ENCODE results near the gene KLHL26. TPM values are rescaled to one million over a fixed set of nuclear protein-coding genes. Genes with fewer than 3 reads are reported as not detected.

KLHL26 gene
- total RNA-seq, 1 donor from 2014 or later = 13.5 TPM

DNA sequence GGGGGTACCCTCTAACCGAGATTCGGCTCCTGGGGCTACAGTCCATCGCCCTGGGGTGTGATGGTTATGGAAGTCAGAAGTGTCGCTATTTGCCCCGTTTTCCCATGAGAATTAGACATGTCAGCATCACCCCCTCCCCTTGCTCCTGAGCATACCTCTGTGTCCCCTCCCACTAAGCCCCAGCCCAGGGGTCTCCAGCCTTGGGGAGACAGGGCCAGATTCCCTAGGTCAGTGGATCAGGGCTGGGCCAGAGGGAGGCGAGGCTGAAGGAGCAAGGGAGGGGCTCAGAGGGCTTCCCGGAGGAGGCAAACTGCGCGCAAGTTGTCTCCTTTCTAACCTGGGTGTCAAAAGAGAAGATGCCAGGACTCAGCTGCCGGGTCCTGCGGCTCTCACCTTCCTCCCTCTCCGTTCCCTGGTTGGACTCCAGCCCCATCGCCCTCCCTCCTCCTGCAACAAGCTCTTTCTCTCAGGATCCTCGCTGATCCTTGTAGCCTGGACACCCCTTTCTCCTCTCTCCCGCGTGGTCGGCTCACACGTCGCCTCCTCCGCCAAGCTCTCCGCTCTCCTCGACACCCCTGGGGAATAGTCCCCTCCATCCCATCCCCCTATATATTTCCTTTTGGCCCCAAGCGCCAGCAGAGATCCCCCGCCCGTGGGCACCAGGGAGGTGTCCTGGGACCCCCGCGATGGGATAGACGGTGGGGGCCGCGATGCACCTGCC, 24.6 kb upstream of the KLHL26 start:
- intact Hi-C loops (cut with micrococcal nuclease) = no loop called here

DNA sequence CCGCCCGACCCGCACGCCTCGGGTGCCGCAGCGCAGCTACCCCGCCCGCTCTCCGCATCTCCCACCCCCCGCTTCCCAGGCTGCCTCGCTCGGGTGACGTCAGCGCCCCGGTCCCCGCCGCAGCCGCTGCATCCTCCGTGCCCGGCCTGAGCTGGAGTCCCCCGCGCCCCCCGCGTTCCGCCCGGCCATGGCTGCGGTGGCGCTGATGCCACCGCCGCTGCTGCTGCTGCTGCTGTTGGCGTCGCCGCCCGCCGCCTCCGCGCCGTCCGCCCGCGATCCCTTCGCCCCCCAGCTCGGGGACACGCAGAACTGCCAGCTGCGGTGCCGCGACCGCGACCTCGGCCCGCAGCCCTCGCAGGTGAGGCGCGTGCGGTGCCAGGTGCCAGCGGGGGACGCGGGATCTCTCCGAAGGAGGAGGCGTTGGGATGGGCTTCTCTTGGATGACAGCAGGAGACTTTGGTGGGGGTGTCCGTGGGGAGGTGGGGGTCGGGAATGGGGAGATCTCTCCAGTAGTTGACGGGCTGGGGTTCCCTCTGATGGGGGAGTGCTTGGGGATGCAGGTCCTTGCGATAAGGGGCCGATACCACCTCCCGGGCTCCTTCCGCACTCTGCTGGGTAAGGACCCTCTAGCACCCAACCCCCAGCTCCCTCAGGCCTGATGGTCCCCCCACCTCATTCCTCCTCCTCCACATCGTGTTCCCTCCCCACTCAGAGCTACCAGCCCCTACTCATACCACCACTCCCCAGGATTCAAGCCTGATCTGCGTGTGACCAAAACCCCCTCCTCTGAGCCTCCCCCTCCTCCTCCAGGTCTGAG, 23.8 kb upstream of the KLHL26 start, which contains the start of gene TMEM59L:
TSS of gene TMEM59L (plus strand) at position 99 of the 817 bp plus-strand sequence. CDS start at position 188, 89 bp downstream.
- intact Hi-C loops (cut with micrococcal nuclease) = no loop called here

DNA sequence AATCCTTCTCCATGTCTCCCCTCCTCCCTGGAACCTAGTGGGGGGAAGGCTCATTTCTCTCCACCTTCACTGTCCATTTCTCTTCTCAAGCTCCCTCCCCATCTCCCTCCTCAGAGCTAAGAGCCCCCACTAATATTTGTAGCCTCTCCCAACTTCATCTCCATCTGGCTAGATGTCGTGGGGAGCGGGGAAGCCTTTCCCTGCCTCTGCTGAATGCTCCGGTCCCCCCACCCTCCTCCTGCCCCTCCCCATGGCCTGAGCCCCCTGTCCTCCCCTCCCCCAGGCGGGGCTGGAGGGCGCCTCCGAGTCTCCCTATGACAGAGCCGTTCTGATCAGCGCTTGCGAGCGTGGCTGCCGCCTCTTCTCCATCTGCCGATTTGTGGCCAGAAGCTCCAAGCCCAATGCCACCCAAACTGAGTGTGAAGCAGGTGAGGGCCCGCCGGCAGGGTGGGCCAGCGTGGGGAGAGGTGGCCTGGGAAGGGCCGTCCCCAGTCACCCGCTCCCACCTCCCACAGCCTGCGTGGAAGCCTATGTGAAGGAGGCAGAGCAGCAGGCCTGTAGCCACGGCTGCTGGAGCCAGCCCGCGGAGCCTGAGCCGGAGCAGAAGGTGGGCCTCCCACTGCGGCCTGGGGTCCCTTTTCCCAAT, 23.1 kb upstream of the KLHL26 start:
- intact Hi-C loops (cut with micrococcal nuclease) = no loop called here

DNA sequence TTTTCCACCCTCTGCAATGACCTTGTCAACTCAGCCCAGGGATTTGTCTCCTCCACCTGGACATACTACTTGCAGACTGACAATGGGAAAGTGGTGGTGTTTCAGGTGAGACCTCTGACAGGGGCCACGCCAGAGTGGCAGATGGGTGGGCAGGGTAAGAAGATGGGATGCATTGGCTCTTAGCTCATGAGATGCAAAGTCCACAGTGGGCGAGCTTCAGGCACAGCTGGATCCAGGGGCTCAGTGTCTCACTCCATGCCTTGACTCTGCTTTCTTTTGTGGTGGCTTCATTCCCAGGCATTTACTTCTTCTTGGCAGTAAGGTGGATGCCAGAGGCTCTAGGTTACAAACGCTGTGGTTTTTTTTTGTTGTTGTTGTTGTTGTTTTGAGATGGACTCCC, 20.8 kb upstream of the KLHL26 start:
- intact Hi-C loops (cut with micrococcal nuclease) = no loop called here

DNA sequence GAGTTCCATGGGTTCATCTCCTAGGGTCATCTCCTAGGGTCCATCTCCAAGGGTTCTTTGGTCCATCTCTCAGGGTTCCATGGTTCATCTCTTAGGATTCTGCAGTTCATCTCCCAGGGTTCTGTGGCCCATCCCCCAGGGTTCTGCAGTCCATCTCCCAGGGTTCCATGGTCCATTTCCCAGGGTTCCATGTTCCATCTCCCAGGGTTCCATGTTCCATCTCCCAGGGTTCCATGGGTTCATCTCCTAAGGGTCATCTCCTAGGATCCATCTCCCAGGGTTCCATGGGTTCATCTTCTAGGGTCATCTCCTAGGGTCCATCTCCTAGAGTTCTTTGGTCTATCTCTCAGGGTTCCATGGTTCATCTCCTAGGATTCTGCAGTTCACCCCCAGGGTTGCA, 19.3 kb upstream of the KLHL26 start:
- intact Hi-C loops (cut with micrococcal nuclease) = no loop called here

DNA sequence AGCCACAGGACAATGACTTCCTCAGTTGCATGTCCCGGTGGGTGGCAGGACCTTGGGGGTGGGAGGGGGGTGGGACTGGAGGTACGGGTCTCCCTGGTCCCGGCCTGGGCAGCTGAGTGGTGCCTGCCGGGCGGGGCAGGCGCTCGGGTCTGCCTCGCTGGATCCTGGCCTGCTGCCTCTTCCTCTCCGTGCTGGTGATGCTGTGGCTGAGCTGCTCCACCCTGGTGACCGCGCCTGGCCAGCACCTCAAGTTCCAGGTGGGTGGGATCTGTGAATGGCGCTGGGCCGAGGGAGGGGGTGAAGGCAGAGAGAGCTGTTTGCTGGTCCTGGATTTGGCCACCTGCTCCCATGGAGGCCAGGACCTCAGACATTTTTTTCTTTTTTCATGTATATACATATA, 18.6 kb upstream of the KLHL26 start:
- intact Hi-C loops (cut with micrococcal nuclease) = no loop called here

DNA sequence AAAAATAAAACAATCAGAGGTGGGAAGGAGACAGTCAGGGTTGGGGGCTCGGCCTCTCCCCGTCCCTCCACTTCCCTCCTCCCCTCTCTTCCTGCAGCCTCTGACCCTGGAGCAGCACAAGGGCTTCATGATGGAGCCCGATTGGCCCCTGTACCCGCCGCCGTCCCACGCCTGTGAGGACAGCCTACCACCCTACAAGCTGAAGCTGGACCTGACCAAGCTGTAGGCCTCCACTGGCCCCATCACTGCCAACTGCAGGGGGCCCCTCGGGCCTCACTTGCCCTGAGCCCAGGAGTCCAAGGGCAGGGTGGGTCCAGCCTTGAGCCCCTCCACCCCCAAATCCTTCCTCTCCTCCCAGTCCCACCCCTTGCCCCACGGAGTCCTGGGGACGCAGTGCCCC, 16.5 kb upstream of the KLHL26 start:
- intact Hi-C loops (cut with micrococcal nuclease) = no loop called here

DNA sequence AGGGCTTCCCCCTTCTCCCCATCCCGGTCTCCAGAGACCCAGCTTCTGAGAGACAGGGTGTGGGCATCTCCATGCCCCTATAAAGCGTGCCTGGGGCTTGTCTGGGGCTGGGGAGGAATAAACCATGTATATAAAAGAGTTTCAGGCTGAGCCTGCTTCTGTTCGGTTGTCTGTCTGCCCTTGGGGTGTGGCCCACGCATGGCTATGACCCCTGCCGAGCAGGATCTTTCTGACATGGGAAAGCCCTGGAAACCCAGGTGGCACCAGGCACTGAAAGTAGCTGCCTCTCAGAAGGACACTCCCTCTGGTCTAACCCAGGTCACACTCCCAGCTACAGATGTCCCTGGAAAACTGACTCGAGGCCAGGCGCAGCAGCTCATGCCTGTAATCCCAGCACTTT, 15.9 kb upstream of the KLHL26 start:
- intact Hi-C loops (cut with micrococcal nuclease) = no loop called here

DNA sequence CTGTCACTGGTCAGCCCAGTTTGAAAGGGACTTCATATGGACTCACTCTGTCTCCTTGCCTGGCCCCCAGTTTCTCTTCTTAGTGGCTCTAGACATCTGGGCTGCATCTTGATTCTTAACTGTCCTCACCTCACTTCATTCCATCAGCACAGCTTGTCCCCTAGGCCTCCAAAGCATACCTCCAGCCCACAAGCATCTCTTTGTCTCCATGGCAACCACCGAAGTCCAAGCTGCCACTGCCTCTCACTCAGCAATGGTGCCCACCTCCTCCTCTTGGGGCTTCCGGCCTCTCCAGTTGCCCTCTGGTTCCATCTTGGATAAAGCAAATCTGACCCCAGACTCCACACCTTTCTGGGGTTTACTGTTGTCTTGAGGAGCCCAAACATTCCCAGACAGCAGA, 9.9 kb upstream of the KLHL26 start:
- intact Hi-C loops (cut with micrococcal nuclease) = no loop called here

DNA sequence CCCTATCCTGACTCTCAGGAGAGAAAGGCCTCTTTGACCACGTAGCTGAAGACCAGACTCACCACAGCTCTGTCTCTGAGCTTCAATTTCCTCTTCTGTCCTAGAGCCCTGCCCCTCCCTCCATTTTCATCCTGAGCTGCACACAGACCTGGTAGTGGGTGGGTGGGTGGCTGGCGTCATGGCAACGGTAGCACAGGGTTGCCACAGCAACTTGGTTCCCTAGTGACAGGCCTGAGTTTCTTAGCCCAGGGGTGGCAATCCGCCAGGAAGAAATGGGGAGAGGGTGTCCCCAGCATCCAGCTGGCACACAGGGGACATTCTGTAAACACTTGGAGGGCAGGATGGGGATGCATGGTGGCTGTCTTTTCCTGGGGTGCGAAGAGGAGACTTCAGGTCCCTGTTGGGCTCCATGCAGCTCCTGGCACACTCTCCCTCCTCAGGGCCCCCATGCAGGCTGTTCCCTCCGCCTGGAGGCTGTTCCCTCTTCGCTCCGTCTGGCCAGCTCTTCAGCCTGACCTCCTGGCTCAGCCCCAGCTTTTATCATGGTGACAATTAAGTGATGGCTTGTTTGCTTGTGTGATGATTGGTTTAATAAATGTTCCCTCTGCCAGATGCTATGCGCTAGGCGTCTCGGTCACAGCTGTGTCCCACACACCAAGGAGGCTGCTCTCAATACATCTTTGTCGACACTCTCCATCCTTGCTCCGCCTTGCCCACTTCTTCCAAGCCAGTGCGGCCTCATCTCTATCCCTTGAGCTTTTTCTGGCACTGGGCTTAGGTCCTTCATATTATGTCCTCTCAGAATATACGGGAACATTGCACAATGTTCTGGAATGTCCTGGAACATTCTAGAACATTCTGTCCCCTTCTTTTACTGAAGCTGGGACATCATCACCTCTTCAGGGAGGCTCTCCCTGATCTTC, 7.4 kb upstream of the KLHL26 start:
- intact Hi-C loops (cut with micrococcal nuclease) = no loop called here

DNA sequence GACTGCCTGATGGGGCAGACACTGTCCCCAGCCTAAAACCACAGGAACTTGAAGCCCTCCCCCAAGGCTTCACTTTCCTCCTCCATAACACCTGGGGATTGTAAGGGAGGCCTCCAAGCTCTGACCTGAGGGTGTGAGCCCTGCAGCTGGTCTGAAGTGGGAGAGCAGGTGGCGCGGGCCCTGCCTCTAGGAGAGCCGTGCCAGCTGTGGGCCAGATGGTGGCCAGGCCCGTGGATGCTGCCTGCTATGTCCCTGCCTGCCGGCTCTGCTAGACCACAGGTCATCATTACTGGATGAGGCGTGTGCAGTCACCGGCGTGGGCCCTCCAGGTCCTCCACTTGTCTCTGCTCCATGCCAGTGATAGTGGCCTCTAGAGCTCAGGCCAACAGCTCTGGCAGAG, 3.5 kb upstream of the KLHL26 start:
- intact Hi-C loops (cut with micrococcal nuclease) = no loop called here

DNA sequence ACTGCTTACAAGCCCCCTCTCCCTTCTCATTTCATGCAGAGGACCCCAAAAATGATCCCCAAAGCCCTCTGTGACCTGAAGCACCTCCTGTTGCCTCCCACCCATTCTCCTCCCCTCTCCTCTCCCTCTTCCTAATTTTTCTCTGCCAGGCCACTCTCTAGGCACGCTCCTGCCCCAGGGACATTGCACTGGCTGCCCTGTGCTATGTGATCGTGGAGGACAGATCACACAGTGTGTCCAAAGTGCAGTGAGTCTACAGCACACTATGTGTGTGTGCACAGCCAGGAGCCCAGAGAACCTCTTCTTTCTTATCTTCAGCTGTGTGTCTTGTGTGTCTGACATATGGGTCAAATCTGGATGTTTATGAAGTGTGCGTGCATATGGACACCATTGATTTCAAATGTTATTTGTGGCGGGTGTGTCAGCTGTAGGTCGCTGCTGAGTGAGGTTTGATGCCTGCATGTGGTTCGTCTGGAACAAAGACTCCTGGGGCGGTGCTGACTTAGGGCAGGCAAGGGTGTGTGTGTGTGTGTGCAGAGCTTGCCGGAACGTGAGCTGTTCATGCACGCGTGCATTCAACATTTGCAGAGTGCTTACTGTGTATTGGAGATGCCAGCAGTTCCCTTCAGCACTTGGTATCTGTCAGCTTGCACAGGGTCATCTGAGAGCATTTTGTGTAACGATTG, 2.1 kb upstream of the KLHL26 start:
- intact Hi-C loops (cut with micrococcal nuclease) = loop anchor here (5.0 kb wide), 2 partner anchors 213 to 773 kb away; partner anchors contain the start of gene GATAD2A

DNA sequence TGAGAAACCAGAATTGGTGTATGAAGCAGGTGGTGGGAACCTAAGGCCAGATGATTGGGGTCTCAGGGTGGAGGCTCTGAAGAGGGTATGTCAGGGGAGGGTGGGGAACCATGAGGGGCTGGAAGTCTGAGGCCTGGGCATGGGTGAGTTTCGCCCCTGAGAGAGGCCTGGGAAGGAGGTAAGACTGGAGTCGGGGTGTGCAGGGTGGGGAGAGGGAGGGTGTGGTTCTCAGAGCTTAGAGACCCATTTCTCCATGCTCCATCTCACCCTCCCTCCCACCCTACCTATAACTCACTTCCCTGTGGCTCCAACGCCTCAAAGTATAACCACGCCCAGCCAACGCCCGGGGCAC, 1.0 kb upstream of the KLHL26 start:
- intact Hi-C loops (cut with micrococcal nuclease) = loop anchor here (1.0 to 5.0 kb wide), 20 partner anchors 42 to 771 kb away; partner anchors contain the start of genes BORCS8, COPE, CRTC1 and DDX49

DNA sequence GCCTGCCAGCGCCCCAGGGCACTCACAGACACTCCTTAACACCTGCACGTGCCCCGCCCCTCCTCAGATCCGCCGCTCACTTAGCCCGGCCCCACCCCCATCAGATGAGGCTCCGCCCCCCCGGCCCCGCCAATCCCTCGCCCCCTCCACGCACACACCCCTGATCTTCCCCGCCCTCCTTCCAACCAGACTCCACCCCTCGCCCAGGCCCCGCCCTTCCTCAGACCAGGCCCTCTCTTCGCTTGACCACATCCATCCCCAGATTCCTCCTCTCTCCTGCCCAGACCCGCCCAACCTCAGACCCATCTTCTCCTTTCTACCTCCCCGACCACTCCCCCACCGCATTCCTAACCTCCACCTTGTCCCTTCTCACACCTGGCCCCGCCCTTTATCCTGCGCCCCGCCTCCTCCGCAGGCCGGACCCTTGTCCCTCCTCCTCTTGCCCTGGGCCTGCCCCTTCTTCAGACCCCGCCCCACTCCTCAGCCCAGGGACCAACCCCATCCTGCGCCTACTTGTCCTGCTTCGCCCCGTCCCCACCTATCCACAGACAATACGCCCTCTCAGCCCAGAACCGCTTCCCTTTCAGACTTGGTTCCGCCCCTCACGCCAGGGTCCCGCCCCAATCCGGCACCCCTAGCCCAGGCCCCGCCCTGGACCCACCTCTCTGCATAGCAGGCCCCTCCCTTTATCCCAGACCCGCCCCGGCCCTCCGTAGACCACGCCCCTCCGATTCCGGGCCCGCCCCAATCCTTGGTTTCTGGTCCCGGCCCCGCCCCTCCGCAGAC, 452 bp upstream of the KLHL26 start:
- intact Hi-C loops (cut with micrococcal nuclease) = loop anchor here (1.0 to 5.0 kb wide), 20 partner anchors 42 to 771 kb away; partner anchors contain the start of genes BORCS8, COPE, CRTC1 and DDX49

DNA sequence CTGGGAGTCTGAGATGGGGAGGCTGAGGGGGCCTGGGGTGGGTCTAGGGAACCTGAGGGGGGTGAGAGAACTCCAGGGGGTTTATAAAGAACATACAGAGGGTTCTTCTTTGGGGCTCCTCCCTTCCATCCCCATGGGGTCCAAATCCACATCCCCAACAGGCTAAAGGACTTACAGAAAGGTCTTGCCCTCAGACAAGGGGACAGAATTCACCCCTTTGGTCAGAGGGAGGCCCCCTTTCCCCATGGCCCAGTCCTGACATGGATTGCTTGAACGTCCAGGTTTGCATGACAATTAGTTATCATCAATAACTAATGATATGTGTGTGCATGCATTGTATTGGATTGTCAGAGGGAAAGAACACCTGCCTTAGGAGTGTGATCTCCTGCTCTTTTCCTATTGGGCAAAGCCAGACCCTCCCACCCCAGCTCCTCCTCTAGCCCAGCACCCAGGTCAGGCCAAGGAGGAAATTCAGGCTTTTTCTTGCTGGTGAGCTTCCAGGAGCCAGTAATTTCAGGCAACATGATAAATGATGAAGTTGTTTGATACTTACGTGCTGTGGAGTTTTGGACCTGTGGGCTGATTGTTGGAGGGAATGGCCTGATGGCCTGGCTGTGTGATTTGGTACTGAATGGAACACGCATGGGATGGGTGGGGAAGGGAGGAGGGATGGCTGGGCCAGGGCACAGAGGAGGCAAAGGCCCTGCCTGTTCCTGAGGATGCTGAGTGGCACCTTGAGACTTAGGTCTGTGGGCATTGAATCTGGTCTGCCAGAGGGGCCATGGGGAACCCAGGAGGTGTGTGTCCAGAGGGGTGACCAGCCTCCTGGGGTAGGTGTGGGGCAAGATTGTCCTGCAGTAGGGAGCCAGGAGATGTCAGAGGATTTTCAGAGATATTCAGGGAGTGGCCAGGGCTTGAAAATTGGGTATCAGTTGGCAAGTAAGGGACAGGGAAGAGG, 1.1 kb downstream of the KLHL26 start:
- intact Hi-C loops (cut with micrococcal nuclease) = loop anchor here (2.0 to 5.0 kb wide), 4 partner anchors 209 to 769 kb away; partner anchors contain the start of genes BORCS8, GATAD2A, RFXANK and SLC25A42

DNA sequence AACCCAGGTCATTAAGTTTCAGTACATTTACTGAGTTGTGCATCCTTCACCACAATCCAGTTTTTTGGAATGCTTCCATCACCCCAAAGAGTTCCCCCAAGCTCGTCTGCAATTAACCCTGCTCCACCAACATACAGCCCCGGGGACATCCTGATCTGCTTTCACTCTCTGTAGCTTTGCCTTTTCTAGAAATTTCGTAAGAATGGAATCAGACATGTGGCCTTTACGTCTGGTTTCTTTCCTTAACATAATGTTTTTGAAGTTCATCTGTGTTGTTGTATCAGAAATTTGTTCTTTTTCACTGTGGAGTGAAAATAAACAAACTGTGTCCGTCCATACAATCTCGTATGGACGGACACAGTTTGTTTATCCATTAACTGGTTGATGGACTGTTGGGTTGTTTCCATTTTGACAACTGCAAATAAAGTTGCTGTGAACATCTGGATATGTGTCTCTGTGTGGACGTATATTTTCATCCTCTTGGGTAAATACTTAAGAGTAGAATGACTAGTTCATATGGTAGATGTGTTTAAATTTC, 2.9 kb downstream of the KLHL26 start:
- intact Hi-C loops (cut with micrococcal nuclease) = loop anchor here (5.0 kb wide), 2 partner anchors 208 to 768 kb away; partner anchors contain the start of gene GATAD2A

DNA sequence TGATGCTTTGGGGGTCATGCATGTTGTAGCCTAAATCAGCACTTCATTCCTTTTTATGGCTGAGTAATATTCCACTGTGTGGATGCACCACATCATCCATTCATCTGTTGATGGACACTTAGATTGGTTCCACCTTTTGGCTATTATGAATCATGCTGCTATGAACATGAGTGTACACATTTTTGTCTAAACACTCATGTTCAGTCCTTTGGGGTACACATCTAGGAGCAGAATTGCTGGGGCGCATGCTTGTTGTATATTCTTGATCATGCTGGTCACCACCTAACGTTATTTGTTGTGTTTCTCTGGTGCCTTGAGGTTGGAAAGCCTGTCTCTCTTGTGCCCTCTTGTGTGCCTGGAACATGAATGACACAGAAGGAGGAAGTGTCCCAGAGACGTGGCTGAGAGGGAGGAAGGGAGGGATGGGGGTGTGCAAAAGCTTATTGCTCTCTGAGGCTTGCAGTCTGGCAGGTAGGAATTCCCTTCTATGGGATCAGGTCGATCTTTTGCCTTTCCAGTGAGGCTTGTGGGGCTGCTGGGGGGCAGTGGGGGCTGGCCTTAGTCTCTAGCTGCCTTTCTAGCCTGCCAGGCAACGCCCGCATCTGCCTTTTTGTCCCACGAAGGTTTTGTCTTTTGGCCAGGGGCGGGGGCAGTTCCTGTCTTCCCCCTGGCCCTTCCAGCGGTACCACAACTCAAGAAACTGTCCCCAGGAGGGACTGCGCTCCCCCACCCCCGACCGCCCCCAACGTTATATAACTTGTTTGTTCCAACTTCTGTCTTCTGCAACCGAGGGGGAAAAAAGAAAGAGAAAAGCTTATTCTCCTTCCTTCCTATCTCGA, 7.6 kb downstream of the KLHL26 start:
- intact Hi-C loops (cut with micrococcal nuclease) = no loop called here
